Measurements from ENCODE around the gene ATP2B2.

The ATP2B2 gene

DNA sequence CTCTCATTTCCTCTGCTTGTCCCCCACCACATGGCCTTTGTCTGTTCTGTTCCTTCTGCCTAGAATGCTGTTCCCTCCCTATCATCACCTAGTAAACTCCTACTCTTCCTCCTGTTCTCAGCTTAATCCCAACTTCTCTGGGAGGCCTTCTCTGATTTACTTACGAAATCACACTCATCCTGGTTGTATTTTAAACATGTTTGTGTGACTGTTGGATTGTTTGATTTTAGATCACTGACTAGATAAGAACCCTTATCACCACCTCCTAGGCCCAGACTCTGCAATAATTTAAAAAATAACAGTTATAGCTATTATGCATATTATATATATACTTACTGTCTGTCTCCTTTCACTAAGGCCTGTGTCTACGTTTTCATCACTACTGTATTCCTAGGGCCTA lies 26.1 kb downstream of the ATP2B2 start:
- H3K79me1 ChIP-seq (replicated peaks; ENCODE audit: low read length, poor library complexity, severe bottlenecking): no peaks in the 10 kb centered on the region
- no peak overlapping the region for H3K27ac ChIP-seq (ENCODE audit: low read length, poor library complexity, severe bottlenecking)
- no peaks in the 10 kb centered on the region for H3K36me3 ChIP-seq (ENCODE audit: control insufficient read depth in 1 of 2, insufficient read depth in 2 of 2, low read depth in 1 of 2, low read length in 2 of 2)
- WGBS: no CpG with 5 or more reads among the region's 2 CpGs
- H2BK5ac ChIP-seq (ENCODE audit: low read depth, low read length, poor library complexity, severe bottlenecking): no peak overlapping the region
- H4K8ac ChIP-seq (ENCODE audit: low read length): no peak overlapping the region
- no peaks in the 10 kb centered on the region for H3K4me1 ChIP-seq (ENCODE audit: control insufficient read depth, insufficient read depth, low read depth, low read length)
- no peak overlapping the region for H3K14ac ChIP-seq (ENCODE audit: low read length in 2 of 2)
- H3K4me3 ChIP-seq (ENCODE audit: insufficient read depth in 1 of 2, low read depth in 1 of 2, low read length in 2 of 2): no peak overlapping the region
- no peak overlapping the region for H3K23ac ChIP-seq (ENCODE audit: low read length in 2 of 2)
- no peak overlapping the region for H2BK120ac ChIP-seq (ENCODE audit: low read depth, low read length)
- no peak overlapping the region for H4K91ac ChIP-seq (ENCODE audit: low read length)
- no peak overlapping the region for H3K9ac ChIP-seq (ENCODE audit: low read length)
- H2BK12ac ChIP-seq (ENCODE audit: low read length in 2 of 2): no peak overlapping the region
- H3K4ac ChIP-seq (ENCODE audit: low read depth in 1 of 2, low read length in 2 of 2): no peak overlapping the region
- H2AK5ac ChIP-seq (ENCODE audit: low read length, severe bottlenecking): no peak overlapping the region
- peaks cover 10% of the 10 kb centered on the region for H3K9me3 ChIP-seq (ENCODE audit: control insufficient read depth, low read length)
- no peak for DNase-seq
- H3K18ac ChIP-seq (ENCODE audit: low read depth in 1 of 2, low read length in 2 of 2): no peak overlapping the region
- H2BK15ac ChIP-seq (ENCODE audit: low read depth, poor library complexity, severe bottlenecking): no peak overlapping the region
- H3K27me3 ChIP-seq (ENCODE audit: control insufficient read depth in 1 of 2, insufficient read depth in 1 of 2, low read length in 2 of 2): peaks cover 21 to 58% of the 10 kb centered on the region in 2 experiments
- H2AFZ ChIP-seq (ENCODE audit: low read depth, low read length): no peak overlapping the region
- no peak overlapping the region for H3K4me2 ChIP-seq (ENCODE audit: low read length, poor library complexity, severe bottlenecking)

DNA sequence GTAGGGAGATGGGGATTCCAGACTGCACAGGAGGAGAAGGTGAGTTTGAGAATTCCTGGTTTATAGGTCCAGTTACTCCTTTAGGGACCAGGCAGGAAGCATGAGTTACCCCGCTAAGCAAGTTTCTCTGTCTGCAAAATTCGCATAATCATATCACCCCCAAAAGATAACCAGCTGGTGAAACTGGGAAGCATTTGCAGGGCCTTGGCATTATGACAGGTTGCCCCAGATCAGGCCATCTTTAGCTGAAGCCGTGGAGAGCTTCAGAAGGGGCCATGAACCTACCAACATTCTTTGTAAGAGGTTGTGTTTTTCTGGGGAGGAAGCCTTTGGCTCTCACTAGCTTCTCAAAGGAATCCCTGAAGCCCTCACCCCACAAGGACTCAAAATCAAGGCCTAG lies 29.4 kb downstream of the ATP2B2 start:
- Histone ChIP-seq H3K36me3 (ENCODE audit: control insufficient read depth in 1 of 2, insufficient read depth in 2 of 2, low read depth in 1 of 2, low read length in 2 of 2) (no peaks in the 10 kb centered on the region), H3K4ac (ENCODE audit: low read depth in 1 of 2, low read length in 2 of 2) (no peak overlapping the region), H2BK12ac (ENCODE audit: low read length in 2 of 2) (no peak overlapping the region), H3K27me3 (ENCODE audit: control insufficient read depth in 1 of 2, insufficient read depth in 1 of 2, low read length in 2 of 2) (peaks cover 24 to 65% of the 10 kb centered on the region in 2 experiments), H3K27ac (ENCODE audit: low read length, poor library complexity, severe bottlenecking) (no peak overlapping the region), H3K4me1 (ENCODE audit: control insufficient read depth, insufficient read depth, low read depth, low read length) (peaks cover 3% of the 10 kb centered on the region), H2BK5ac (ENCODE audit: low read depth, low read length, poor library complexity, severe bottlenecking) (no peak overlapping the region), H4K91ac (ENCODE audit: low read length) (no peak overlapping the region), H3K4me3 (ENCODE audit: insufficient read depth in 1 of 2, low read depth in 1 of 2, low read length in 2 of 2) (no peak overlapping the region), H3K14ac (ENCODE audit: low read length in 2 of 2) (no peak overlapping the region), H4K8ac (ENCODE audit: low read length) (no peak overlapping the region), H2BK15ac (ENCODE audit: low read depth, poor library complexity, severe bottlenecking) (no peak overlapping the region), H3K18ac (ENCODE audit: low read depth in 1 of 2, low read length in 2 of 2) (no peak overlapping the region), H3K4me2 (ENCODE audit: low read length, poor library complexity, severe bottlenecking) (no peak overlapping the region), H2BK120ac (ENCODE audit: low read depth, low read length) (no peak overlapping the region), H3K79me1 (replicated peaks; ENCODE audit: low read length, poor library complexity, severe bottlenecking) (no peaks in the 10 kb centered on the region), H3K9me3 (ENCODE audit: control insufficient read depth, low read length) (peaks cover 10% of the 10 kb centered on the region), H2AK5ac (ENCODE audit: low read length, severe bottlenecking) (no peak overlapping the region), H2AFZ (ENCODE audit: low read depth, low read length) (no peak overlapping the region), H3K9ac (ENCODE audit: low read length) (no peak overlapping the region), H3K23ac (ENCODE audit: low read length in 2 of 2) (no peak overlapping the region)
- DNase-seq: no peak
- WGBS: 74% methylated on average over 3 of the region's 3 CpGs

DNA sequence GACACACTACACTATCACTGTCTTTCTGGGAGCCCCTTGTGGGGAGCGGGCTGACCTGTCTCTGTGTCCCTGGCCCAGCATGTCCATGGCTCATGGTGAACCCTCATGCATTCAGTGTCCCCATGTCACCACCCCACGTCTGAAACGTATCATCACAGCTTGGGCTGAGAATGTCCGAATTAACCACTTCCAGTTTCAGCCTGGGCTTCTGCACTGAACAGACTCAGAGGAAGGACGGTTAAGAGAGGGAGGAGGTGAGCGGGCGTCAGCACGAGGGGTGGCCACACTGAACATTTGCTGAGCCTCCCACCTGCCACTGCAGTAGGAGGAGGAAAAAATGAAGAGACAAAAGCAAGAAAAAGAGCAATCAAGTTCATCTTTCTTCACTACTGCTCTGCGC lies 30.5 kb downstream of the ATP2B2 start:
- no peak overlapping the region for H3K14ac ChIP-seq (ENCODE audit: low read length in 2 of 2)
- H3K4me3 ChIP-seq (ENCODE audit: insufficient read depth in 1 of 2, low read depth in 1 of 2, low read length in 2 of 2): no peak overlapping the region
- H3K27me3 ChIP-seq (ENCODE audit: control insufficient read depth in 1 of 2, insufficient read depth in 1 of 2, low read length in 2 of 2): peaks cover 31 to 70% of the 10 kb centered on the region in 2 experiments
- H3K23ac ChIP-seq (ENCODE audit: low read length in 2 of 2): no peak overlapping the region
- no peaks in the 10 kb centered on the region for H3K36me3 ChIP-seq (ENCODE audit: control insufficient read depth in 1 of 2, insufficient read depth in 2 of 2, low read depth in 1 of 2, low read length in 2 of 2)
- DNase-seq: no peak
- H2AK5ac ChIP-seq (ENCODE audit: low read length, severe bottlenecking): no peak overlapping the region
- no peak overlapping the region for H4K8ac ChIP-seq (ENCODE audit: low read length)
- 66% methylated on average over 8 of the region's 9 CpGs for WGBS
- H3K79me1 ChIP-seq (replicated peaks; ENCODE audit: low read length, poor library complexity, severe bottlenecking): no peaks in the 10 kb centered on the region
- H2BK12ac ChIP-seq (ENCODE audit: low read length in 2 of 2): no peak overlapping the region
- peaks cover 8% of the 10 kb centered on the region for H3K4me1 ChIP-seq (ENCODE audit: control insufficient read depth, insufficient read depth, low read depth, low read length)
- H2BK120ac ChIP-seq (ENCODE audit: low read depth, low read length): no peak overlapping the region
- H3K9ac ChIP-seq (ENCODE audit: low read length): no peak overlapping the region
- H4K91ac ChIP-seq (ENCODE audit: low read length): no peak overlapping the region
- H3K27ac ChIP-seq (ENCODE audit: low read length, poor library complexity, severe bottlenecking): no peak overlapping the region
- no peak overlapping the region for H2BK5ac ChIP-seq (ENCODE audit: low read depth, low read length, poor library complexity, severe bottlenecking)
- no peak overlapping the region for H3K4me2 ChIP-seq (ENCODE audit: low read length, poor library complexity, severe bottlenecking)
- no peak overlapping the region for H2AFZ ChIP-seq (ENCODE audit: low read depth, low read length)
- H3K9me3 ChIP-seq (ENCODE audit: control insufficient read depth, low read length): peaks cover 10% of the 10 kb centered on the region
- H2BK15ac ChIP-seq (ENCODE audit: low read depth, poor library complexity, severe bottlenecking): no peak overlapping the region
- no peak overlapping the region for H3K4ac ChIP-seq (ENCODE audit: low read depth in 1 of 2, low read length in 2 of 2)
- H3K18ac ChIP-seq (ENCODE audit: low read depth in 1 of 2, low read length in 2 of 2): no peak overlapping the region

DNA sequence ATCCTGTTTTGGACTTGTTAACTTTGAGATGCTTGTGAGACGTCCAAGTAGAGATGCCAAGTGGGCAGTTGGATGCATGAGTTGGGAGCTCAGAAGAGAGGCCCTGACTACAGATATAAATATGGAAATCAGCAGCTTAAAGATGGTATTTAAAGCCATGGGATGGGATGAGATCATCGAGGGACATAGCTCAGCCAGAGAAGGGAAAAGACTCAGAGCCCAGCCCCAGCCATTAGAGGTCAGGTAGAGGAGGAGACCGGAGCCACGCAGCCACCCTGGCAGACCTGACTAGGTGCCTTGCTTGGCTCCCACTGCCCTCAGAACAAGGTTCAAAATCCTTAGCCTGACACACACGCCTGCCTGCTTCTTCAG lies 31.1 kb downstream of the ATP2B2 start:
- Histone ChIP-seq H2AK5ac (ENCODE audit: low read length, severe bottlenecking) (no peak overlapping the region), H3K36me3 (ENCODE audit: control insufficient read depth in 1 of 2, insufficient read depth in 2 of 2, low read depth in 1 of 2, low read length in 2 of 2) (no peaks in the 10 kb centered on the region), H3K9ac (ENCODE audit: low read length) (no peak overlapping the region), H2BK15ac (ENCODE audit: low read depth, poor library complexity, severe bottlenecking) (no peak overlapping the region), H3K9me3 (ENCODE audit: control insufficient read depth, low read length) (peaks cover 9% of the 10 kb centered on the region), H3K23ac (ENCODE audit: low read length in 2 of 2) (no peak overlapping the region), H2AFZ (ENCODE audit: low read depth, low read length) (no peak overlapping the region), H3K4ac (ENCODE audit: low read depth in 1 of 2, low read length in 2 of 2) (no peak overlapping the region), H2BK120ac (ENCODE audit: low read depth, low read length) (no peak overlapping the region), H2BK12ac (ENCODE audit: low read length in 2 of 2) (no peak overlapping the region), H3K18ac (ENCODE audit: low read depth in 1 of 2, low read length in 2 of 2) (no peak overlapping the region), H3K4me2 (ENCODE audit: low read length, poor library complexity, severe bottlenecking) (no peak overlapping the region), H3K4me1 (ENCODE audit: control insufficient read depth, insufficient read depth, low read depth, low read length) (peaks cover 8% of the 10 kb centered on the region), H3K27ac (ENCODE audit: low read length, poor library complexity, severe bottlenecking) (no peak overlapping the region), H3K27me3 (ENCODE audit: control insufficient read depth in 1 of 2, insufficient read depth in 1 of 2, low read length in 2 of 2) (peaks cover 37 to 73% of the 10 kb centered on the region in 2 experiments), H4K8ac (ENCODE audit: low read length) (no peak overlapping the region), H3K14ac (ENCODE audit: low read length in 2 of 2) (no peak overlapping the region), H3K4me3 (ENCODE audit: insufficient read depth in 1 of 2, low read depth in 1 of 2, low read length in 2 of 2) (no peak overlapping the region), H4K91ac (ENCODE audit: low read length) (no peak overlapping the region), H3K79me1 (replicated peaks; ENCODE audit: low read length, poor library complexity, severe bottlenecking) (no peaks in the 10 kb centered on the region), H2BK5ac (ENCODE audit: low read depth, low read length, poor library complexity, severe bottlenecking) (no peak overlapping the region)
- 78% methylated on average over 5 of the region's 5 CpGs for WGBS
- no peak for DNase-seq
